HK-2 (cell line): ENCODE results near the gene ACTN1.
A peak's percentile ranks its signal among the peaks of the same experiment; 100 is the strongest.
"Not testable (repeated sequence)": the region's sequence is repeated elsewhere in the genome, so short reads cannot be mapped to it uniquely, and the experiment has no call there.

Experiments
- DNase-seq: peaks from one replicate; pipeline ENCODE4 v3.0.0-alpha.2; 2018; ENCODE audit not compliant: unreplicated experiment

The ACTN1 gene

DNA sequence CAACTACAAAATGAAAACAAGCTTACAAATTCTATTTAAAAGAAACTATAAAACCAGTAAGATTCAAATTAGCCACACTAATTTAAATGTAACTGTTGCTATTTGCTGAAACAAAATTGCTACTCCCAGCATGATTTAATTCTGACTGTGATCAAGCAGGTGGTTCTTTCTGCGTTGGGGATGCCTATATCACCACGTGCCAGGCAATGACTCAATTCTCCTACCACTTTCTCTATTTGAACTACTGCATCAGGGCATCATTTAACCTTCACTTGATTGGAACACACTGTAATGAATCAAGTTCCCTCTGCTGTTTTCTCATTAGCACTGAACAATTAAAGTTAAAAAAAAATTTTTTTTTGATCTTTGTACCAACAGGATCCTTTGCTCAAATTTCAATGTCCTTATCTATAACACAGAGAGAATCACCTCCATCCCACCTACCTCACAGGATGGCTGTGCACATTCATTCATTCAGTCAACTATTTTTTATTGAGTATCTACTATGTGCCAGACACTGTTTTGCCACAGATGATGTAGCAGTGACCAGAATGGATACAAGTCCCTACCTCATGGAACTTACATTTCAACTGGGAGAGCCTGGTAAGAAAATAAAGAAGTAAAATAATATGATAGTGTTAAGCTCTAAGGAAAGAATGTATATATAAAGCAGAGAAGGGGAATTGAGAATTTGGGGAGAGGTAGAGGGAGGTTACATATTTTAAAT lies 8.0 kb upstream of the ACTN1 start:
- DNase-seq, result no peak

DNA sequence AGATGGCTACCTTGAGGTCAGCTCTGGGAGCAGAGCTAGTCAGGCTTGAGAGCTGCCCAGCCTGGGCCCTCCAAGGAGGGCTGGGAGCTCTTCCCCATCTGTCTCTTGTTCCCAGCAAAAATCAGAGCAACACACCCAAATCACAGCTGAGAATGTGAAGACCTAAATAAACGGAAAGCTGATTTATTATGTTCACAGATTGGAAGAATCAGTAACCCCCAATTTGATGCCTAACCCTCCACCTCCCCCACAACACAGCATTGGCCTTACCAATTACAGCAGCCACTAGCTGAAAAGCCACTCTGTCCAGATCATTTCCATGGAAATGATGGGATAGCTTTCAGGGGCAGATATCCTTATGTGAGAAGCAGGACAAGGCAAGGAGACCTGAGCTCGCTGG lies 7.1 kb upstream of the ACTN1 start:
- no peak for DNase-seq

- DNase-seq, result no peak
Measured at GRCh38 chr14:68984686-68985085, 5.6 kb upstream of the ACTN1 start.

GRCh38 chr14:68983191-68983590 lies 4.1 kb upstream of the ACTN1 start:
- no peak for DNase-seq

GRCh38 chr14:68982581-68982980 lies 3.5 kb upstream of the ACTN1 start:
- DNase-seq, result no peak

DNA sequence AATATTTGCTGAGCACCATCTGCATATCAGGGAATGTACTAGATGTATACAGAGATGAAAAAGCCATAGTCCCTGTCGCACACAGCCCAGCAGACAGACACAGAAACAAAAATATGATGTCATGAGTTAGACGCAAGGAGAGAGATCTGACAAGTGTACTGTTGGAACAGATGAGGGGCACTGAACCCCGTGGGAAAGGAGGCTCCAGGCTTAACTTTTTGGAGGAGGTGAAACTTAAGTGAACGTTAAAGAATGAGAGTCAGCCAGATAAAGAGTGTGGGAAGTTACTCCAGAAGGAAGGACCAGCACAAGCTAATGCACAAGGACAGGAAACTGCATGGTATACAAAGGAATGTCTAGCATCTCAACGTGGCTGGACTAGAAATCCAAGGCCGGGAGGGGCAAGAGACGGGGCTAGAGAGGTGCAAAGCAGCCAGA lies 2.5 kb upstream of the ACTN1 start:
- DNase-seq, result no peak

DNA sequence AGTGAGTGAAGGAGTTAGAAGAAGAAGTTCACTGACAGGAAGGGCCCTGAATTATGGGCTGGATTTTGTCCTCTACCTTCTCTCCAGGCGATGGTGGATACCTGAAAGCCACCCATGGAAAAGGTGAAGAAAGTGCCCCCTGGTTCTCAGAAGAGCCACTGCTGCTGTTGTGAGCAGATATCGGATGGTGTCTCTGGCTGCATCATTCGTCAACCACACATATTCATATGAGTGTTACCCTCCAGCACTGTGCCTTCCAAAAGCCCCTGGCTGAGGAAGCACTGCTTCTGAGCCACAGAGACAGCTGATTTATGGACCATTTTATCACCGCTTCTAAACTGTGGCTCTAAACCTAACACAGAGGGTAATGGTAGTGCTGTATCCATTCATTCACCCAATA lies 2.0 kb upstream of the ACTN1 start:
- no peak for DNase-seq

DNA sequence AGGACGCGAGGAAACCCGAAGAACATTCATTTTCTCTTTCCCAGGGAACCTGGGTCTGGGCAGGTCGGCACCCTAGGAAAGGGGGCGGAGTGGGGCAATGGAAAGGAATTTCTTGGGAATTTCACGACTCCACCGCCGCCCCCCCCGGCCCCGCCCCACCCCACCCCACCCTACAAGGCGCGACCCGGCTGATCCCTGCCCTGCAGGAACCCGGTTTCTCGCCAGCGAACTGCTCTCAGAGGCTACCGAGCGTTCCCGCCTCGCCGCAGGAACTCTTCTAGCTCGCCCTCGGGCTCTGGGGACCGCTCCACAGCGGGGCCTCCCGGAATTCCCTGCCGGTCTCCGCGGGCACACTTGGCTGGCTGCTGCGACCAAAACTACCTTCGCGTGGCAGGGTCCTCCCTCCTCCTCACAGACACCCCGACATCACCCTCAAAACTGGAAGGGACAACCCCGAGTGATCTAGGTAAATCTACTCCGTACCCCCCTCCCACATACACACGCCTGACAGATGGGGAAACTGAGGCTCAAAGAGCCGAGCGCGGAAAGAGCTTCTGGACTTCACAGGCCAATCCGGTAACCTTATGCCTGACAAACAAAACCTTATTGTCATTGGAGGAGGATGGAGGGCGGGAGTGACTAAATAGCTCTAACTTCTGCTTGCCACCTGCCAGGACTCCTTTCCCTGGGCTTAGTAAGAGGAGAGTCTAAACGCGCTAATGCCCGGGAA lies 785 bp upstream of the ACTN1 start:
- DNase-seq, result no peak

DNA sequence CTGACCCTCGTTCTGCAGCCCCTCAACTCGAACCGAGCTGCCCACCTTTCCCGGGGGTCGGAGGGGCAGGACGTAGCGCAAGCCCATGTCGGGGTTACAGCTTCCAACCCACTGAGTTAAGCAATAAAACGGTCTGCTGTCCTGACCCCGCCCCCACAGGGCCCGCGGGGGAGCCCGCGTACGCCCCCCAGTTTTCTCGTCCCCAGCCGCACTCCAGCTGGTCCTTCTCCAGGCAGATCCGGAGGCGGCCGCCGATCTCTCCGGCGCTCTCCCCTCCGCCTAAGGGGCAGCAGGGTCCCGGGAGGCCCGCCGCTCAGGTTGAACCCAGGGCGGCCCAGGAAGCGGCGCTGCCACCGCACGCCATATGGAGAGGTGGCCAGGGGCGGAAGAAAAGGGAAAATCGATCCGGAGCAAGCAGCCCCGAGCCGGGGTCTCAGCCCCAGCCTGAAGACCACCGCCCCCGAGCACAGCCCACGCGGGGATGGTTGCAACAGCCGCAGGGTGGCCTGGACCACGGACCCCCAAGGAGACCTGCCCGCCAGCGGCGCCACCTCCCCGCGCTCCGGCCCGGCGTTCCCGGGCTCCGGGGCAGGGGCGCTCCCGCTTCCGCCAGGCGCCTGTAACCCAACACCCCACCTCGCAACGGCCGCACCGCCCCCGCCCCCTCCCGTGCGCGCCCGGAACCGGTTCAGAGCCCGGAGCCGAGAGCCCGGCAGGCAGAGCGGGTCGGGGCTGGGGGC lies 760 bp downstream of the ACTN1 start:
- DNase-seq, result peak; percentile 66

DNA sequence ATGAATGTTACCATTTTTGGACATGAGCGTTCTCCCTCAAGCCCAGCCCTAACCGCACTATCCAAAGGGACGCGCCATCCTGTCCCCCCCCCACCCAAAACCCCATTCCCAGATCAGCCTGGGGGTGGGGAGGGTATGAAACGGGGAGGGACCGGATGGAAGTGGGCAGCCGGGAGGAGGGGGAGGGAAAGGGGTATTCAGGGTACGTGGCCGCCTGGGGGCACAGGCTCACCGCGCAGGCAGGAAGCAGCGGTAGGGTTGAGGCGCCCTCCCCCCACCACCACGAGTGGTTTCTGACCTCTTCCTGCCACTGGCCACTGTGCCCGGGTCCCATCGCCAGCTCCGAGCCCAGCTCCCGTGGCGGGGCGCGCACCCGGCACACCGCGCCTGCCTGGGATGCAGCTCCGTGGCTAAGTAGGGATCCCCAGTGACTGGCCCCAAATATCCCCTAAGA lies 1.4 kb downstream of the ACTN1 start:
- peak; percentile 88 for DNase-seq

DNA sequence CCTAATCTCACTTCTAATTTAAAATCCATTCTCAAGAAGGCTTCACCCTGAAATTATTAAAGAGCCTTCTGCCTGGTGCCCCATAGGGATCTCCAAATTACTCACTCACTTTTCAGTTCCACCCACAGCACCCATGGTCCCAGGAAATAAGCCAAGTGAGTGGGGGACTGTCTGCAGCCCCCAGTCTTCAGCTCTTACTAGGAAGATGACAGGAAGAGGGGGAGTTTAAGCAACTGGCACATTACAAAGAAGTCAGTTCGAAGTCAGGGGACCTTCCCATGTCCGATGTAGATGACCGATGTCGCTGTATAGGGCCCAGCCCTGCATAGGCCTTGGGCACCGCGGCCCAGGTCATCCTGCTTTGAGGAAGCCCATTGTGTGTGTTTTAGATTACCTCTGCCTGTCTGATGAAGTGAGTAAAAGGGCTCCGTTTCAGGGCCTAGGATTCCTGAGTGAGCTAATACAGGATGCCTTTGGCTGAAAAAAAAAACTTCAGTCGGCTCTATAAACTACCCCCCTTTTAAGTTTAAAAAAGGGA lies 1.9 kb downstream of the ACTN1 start:
- no peak for DNase-seq

DNA sequence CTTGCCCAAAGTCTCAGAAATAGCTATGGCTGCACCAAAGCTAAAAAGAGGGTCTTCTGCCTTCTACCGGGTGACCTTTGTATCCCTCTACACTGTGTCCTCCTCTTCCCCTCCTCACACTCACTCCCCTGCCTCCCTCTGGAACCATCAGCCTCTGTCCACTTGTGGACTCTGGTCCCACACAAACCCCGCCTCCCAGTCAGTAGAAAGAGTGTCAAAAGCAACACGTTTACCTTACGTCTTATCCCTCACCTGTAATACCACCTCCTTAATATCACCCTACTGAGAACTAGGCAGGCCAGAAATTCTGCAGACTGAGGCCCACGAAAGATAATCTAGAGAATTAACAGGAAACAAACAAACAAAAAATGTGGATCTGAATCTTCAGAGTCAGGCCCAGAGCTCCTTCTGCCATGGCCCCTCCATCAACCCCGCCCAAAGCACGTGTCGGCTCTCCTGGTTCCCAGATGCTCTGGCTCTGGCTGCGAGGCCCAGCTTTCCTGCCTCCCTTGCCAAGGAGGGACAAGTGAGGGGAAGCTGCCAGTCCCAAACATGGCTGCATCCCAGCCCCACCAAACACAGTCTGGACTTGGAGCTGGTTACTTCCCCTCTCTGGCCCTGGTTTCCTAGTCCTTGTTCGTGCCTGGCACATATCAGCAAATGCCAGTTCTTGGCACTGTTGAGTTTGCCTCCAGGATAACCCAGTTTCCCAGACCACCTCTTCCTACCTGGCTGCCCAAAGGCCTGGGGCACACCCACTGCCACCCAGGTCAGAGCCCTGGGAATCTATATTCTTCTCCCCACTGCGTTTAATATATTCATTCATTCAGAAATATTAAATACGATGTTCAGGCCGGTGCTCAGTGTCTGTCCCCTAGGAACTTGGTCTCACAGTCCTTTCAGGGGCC lies 2.7 kb downstream of the ACTN1 start:
- DNase-seq, result no peak

GRCh38 chr14:68975667-68976066 lies 3.4 kb downstream of the ACTN1 start:
- DNase-seq, result no peak

- no peak for DNase-seq
Measured at GRCh38 chr14:68974759-68975347, 4.2 kb downstream of the ACTN1 start.

- DNase-seq, result no peak
Measured at GRCh38 chr14:68973639-68974038, 5.5 kb downstream of the ACTN1 start.

DNA sequence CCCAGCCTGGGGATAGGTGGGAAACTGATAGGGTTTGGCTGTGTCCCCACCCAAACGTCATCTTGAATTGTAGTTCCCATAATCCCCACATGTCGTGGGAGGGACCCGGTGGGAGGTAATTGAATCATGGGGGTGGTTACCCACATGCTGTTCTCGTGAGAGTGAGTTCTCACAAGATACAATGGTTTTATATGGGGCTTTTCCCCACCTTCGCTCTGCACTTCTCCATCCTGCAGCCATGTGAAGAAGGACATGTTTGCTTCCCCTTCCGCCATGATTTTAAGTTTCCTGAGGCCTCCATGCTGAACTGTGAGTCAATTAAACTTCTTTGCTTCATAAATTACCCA lies 5.9 kb downstream of the ACTN1 start:
- not testable (repeated sequence) for DNase-seq

DNA sequence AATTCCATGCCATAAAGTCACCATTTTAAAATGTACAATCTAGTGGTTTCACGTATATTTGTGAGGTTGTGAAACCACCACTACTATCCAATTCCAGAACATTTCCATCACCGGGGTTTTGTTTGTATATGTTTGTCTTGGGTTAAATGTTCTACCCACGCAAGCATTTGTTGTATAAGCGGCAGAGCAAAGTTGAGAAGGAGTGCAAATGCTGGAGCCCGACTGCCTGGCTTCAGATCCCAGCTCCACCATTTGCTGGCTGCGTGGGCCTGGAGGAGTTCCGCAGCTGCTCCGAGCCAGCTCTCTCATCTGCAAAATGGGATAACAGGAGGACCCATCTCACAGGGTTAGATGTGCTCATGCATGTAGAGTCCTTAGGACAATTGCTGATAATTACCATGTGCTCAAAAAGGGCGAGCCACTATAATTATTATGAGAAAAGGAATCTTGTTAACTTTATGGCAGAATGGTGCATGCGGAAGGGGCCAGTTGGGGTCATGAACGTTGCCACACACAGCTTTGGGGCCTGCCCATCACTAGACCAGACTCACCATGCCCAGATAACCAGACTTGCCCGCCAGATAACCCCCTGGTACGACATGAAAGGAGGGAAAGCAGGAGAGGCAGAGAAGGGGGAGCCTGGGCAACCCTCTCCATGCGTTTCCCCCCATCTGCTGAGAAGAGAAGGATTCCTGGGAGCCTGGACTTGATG lies 6.4 kb downstream of the ACTN1 start:
- no peak for DNase-seq

DNA sequence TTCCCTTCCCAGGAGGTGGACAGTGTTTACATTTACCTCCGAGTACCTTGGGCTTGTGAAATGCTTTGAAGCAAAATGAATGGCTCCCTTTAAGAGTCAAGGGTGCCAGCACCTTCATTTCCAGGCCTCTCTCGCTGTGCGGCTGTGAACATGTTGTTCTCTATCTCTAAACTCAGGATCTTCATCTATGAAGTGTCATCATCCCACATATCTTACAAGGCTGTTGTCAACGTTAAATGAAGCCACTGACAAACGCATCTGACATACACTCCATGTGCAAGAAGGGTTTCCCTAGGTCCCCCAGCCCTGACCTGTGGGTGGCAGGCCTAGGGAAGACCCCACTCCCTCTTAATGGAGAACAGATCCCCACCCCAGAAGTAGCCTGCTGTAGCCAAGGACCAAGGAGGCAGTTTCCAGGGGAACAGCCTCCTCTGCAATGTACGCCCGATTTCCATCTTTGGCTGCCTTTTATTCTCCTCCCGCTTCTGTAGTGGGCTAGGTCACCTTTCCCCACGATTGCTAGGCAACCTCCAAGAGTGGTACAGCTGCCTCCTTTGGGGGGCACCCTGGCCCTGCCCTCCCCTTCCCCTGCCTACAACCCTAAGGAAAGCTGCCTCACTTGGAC lies 7.6 kb downstream of the ACTN1 start:
- no peak for DNase-seq

- DNase-seq, result no peak
Measured at GRCh38 chr14:68970736-68971135, 8.4 kb downstream of the ACTN1 start.

DNA sequence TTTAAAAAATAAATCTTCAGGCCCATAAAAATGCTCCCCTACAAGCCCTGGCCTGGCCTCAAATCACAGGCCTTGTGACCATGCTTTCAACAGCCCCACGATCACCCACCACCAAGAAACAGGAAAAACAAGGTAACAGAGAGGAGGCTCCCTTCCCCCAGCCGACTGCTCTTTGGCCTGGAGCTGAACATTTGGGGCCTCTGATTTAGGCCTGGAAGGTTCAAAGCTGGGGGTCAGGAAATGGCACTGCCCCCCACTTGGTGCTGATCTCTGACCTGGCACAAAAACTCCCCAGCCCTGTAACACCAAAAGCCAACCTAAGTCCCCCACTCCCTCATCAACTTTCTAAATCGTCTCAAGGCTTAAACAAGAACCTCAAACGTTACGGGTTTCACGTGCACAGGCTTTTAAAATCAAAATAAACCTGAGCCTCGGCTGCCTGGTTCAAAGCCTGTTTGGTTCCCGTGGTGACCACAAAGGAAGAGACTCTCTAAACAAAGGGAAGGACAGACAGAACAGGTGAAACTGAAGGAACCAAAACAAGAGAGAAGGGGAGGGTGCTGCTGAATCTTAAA lies 9.0 kb downstream of the ACTN1 start:
- no peak for DNase-seq
